HCT116 (cell line): Measurements from ENCODE around the gene KCNAB2. TPM values are rescaled to one million over a fixed set of nuclear protein-coding genes. Genes with fewer than 3 reads are reported as not detected.

Experiments
- ATAC-seq: fragments of 200-7000 bp; cut with Tn5 transposase; 2 replicates; pipeline ENCODE4 v1.9.1; 2020; ENCODE audit warnings: mild to moderate bottlenecking, moderate library complexity
- BruUV-seq: library from RNA; stranded (reverse); fragments of 400-500 nt; replicated peaks from 2 replicates; lab custom pipeline; 2021; lab: Mats Ljungman, UMichigan
- CTCF ChIA-PET: fragments of 300-600 bp; sonication (Branson Sonifier 250); formaldehyde crosslinking; loops from one replicate; lab custom pipeline; 2021; ENCODE audit warnings: antibody characterized with exemption; lab: Charles Lee
- POLR2A ChIA-PET: fragments of 300-600, 350-600 bp; sonication (Branson Sonifier 250); formaldehyde crosslinking; loops from one replicate; lab custom pipeline; 2021; ENCODE audit warnings: antibody characterized with exemption; lab: Charles Lee
- RAD21 ChIA-PET, 2 experiments: fragments of 300-600 bp; sonication (Branson Sonifier 250); formaldehyde crosslinking; loops; one replicate each; lab custom pipeline; 2023; ENCODE audit warnings: low total read pairs in 2 of 2; ENCODE audit not compliant: uncharacterized antibody in 2 of 2, unreplicated experiment in 2 of 2, low non-redundant PET in 1 of 2; lab: Charles Lee
- DNase-seq: peaks from one replicate; pipeline ENCODE4 v3.0.0-alpha.2; 2010; ENCODE audit warnings: low read depth, low spot score
- H2AFZ ChIP-seq: fragments of 200-600 bp; shearing (Covaris generic), sonication (generic); 2 replicates; pipeline ENCODE4 v1.6.1; 2017; ENCODE audit warnings: low read depth, mixed run types, mixed read lengths, antibody characterized with exemption, low read length; ENCODE audit not compliant: poor library complexity, severe bottlenecking
- H3K27ac ChIP-seq: 2 replicates; pipeline ENCODE4 v1.5.1; 2012; ENCODE audit warnings: low read depth, low read length
- H3K27me3 ChIP-seq: fragments of 200-600 bp; sonication (generic); 2 replicates; pipeline ENCODE4 v1.6.1; 2016; ENCODE audit warnings: mixed run types, low read length, mixed read lengths; ENCODE audit not compliant: insufficient read depth
- H3K36me3 ChIP-seq, 2 experiments: fragments of 200-500 bp in 1 of 2; fragments of 200-600 bp in 1 of 2; sonication (Bioruptor generic) in 1 of 2; sonication (generic) in 1 of 2; 2 replicates each; pipeline versions ENCODE4 v1.5.1 to v1.6.1; 2014 to 2016; ENCODE audit warnings: low read length in 2 of 2, inconsistent platforms in 1 of 2, mixed read lengths in 1 of 2, mixed run types in 1 of 2; ENCODE audit not compliant: insufficient read depth in 2 of 2, control insufficient read depth in 1 of 2
- H3K4me1 ChIP-seq, 2 experiments: fragments of 200-600 bp in 1 of 2; sonication (generic) in 1 of 2; 2 replicates each; pipeline versions ENCODE4 v1.5.1 to v1.6.1; 2012 to 2017; ENCODE audit warnings: low read length in 2 of 2, inconsistent platforms in 1 of 2, mild to moderate bottlenecking in 1 of 2, mixed read lengths in 1 of 2, mixed run types in 1 of 2, moderate library complexity in 1 of 2; ENCODE audit not compliant: insufficient read depth in 2 of 2, control insufficient read depth in 1 of 2
- H3K4me2 ChIP-seq: fragments of 200-600 bp; sonication (generic); 2 replicates; pipeline ENCODE4 v1.6.1; 2017; ENCODE audit warnings: mixed run types, low read length, mixed read lengths
- H3K4me3 ChIP-seq, 2 experiments: fragments of 200-600 bp in 1 of 2; sonication (generic) in 1 of 2; replicated peaks in 1 of 2; 2 replicates each; pipeline ENCODE4 v1.5.1; 2011 to 2016; ENCODE audit warnings: low read length in 2 of 2, control low read depth in 1 of 2, low read depth in 1 of 2, mild to moderate bottlenecking in 1 of 2, mixed read lengths in 1 of 2, mixed run types in 1 of 2
- H3K79me2 ChIP-seq: fragments of 200-600 bp; sonication (generic); 2 replicates; pipeline ENCODE4 v1.6.1; 2017; ENCODE audit warnings: mild to moderate bottlenecking, mixed run types, low read length, moderate library complexity, mixed read lengths; ENCODE audit not compliant: insufficient read depth
- H3K9ac ChIP-seq: fragments of 200-600 bp; sonication (generic); 2 replicates; pipeline ENCODE4 v1.6.1; 2016; ENCODE audit warnings: low read length, mixed read lengths
- H3K9me2 ChIP-seq: fragments of 200-600 bp; sonication (generic), shearing (Covaris generic); 2 replicates; pipeline ENCODE4 v1.6.1; 2017; ENCODE audit warnings: mixed run types, mild to moderate bottlenecking, moderate library complexity; ENCODE audit not compliant: insufficient read depth
- H3K9me3 ChIP-seq, 2 experiments: fragments of 200-500 bp in 1 of 2; fragments of 200-600 bp in 1 of 2; sonication (Bioruptor generic) in 1 of 2; sonication (generic) in 1 of 2; 2 replicates each; pipeline ENCODE4 v1.6.1; 2014 to 2017; ENCODE audit warnings: low read length in 2 of 2, mixed read lengths in 2 of 2, inconsistent platforms in 1 of 2, low read depth in 1 of 2, mild to moderate bottlenecking in 1 of 2, mixed run types in 1 of 2, moderate library complexity in 1 of 2; ENCODE audit not compliant: control insufficient read depth in 1 of 2, insufficient read depth in 1 of 2
- H4K20me1 ChIP-seq: fragments of 200-600 bp; sonication (generic), shearing (Covaris generic); 2 replicates; pipeline ENCODE4 v1.6.1; 2017; ENCODE audit warnings: mixed run types, mild to moderate bottlenecking, moderate library complexity; ENCODE audit not compliant: insufficient read depth
- CBX3 ChIP-seq: IDR thresholded peaks from 2 replicates; pipeline ENCODE4 v1.6.1; 2012; ENCODE audit warnings: low read depth
- ELF1 ChIP-seq: IDR thresholded peaks from 2 replicates; pipeline ENCODE4 v1.6.1; 2012; ENCODE audit warnings: low read depth, borderline replicate concordance
- EZH2phosphoT487 ChIP-seq: fragments of 200-600 bp; IDR thresholded peaks from 2 replicates; pipeline ENCODE4 v1.6.1; 2018; ENCODE audit warnings: antibody characterized with exemption, borderline replicate concordance
- FOSL1 ChIP-seq: IDR thresholded peaks from 2 replicates; pipeline ENCODE4 v1.6.1; 2012; ENCODE audit warnings: low read depth
- POLR2A ChIP-seq: IDR thresholded peaks from 2 replicates; pipeline ENCODE4 v1.7.0; 2011; ENCODE audit warnings: borderline replicate concordance; ENCODE audit not compliant: insufficient read depth, insufficient read length; ENCODE audit errors: extremely low read depth
- POLR2AphosphoS5 ChIP-seq: IDR thresholded peaks from 2 replicates; pipeline ENCODE4 v1.6.1; 2011; ENCODE audit warnings: mild to moderate bottlenecking, low read depth, low read length, moderate library complexity
- RAD21 ChIP-seq: IDR thresholded peaks from 2 replicates; pipeline ENCODE4 v1.6.1; 2012; ENCODE audit warnings: low read depth, mild to moderate bottlenecking
- SP1 ChIP-seq: IDR thresholded peaks from 2 replicates; pipeline ENCODE4 v1.6.1; 2012; ENCODE audit warnings: low read depth
- SRF ChIP-seq: IDR thresholded peaks from 2 replicates; pipeline ENCODE4 v1.6.1; 2012; ENCODE audit warnings: low read depth
- TCF7L2 ChIP-seq: IDR thresholded peaks from 2 replicates; pipeline ENCODE4 v1.7.0; 2011; ENCODE audit warnings: borderline replicate concordance, inconsistent platforms; ENCODE audit not compliant: insufficient read depth, insufficient read length; ENCODE audit errors: extremely low read depth
- intact Hi-C: fragments of 100-400 bp; cut with micrococcal nuclease; formaldehyde crosslinking; loops from 2 replicates; pipeline ENCODE4 v1.10.0; 2022
- total RNA-seq: library from RNA; stranded (reverse); gene quantifications from one replicate; pipeline ENCODE4 v1.2.1, GENCODE V29; 2021; ENCODE audit not compliant: unreplicated experiment
- TF ChIP-seq, protein P1 (sequence below): IDR thresholded peaks from 2 replicates; pipeline ENCODE4 v1.6.1; 2012
- TF ChIP-seq, protein P2 (sequence below): IDR thresholded peaks from 2 replicates; pipeline ENCODE4 v1.6.1; 2012; ENCODE audit warnings: low read depth
- TF ChIP-seq, protein P3 (sequence below): IDR thresholded peaks from 2 replicates; pipeline ENCODE4 v1.6.1; 2011; ENCODE audit warnings: mild to moderate bottlenecking, low read length, moderate library complexity; ENCODE audit not compliant: insufficient replicate concordance; ENCODE audit errors: extremely low read depth

KCNAB2 gene
- total RNA-seq, 1 experiment from 2014 or later: 18.1 TPM

DNA sequence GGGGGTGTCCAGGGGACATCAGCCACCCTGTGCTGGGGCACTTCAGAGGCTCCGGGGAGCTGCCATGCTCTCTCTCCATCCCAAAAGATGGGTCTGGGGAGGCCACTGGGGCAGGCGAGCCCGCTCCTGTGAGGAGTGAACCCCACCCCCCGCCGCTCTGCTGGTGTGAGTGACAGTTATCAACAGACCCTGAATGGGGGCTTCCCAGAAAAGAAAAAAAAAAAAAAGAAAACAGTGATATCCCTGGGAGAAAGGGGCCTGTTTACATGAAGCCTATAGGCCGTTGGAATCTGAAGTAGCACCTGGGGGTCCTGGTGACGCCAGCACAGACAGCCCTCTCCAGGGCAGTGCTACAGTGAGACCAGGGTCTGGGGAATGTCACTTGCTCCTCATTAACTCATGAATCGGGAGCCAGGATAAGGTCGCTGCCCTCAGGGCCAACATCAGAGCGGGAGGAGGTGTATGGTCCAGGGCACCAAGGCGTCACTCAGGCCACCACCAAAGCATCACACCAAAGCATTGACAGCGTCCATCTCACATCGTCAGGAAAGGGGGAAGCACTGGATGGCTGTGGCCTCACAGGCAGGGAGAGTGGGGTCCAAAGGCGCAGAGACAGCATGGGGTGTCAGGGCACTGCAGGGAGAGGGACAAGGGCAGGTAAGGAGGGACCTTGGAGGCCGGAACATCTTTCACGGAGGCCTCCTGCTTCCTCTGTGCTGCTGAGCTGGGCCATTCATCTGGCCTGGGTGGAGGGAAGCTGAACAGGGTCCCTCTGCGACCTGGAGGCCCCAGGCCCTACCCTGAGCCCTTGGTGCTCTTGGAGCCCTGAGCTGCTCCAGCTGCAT is 45.0 kb upstream of the KCNAB2 start:
- DNase-seq: no peak
- H3K79me2 ChIP-seq: no peaks in the 10 kb centered on the region
- intact Hi-C loops: no loop called here
- no peak for ATAC-seq
- TF ChIP-seq, protein P1, sequence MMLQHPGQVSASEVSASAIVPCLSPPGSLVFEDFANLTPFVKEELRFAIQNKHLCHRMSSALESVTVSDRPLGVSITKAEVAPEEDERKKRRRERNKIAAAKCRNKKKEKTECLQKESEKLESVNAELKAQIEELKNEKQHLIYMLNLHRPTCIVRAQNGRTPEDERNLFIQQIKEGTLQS: no peak
- no peak for TF ChIP-seq EZH2phosphoT487
- TF ChIP-seq, protein P2, sequence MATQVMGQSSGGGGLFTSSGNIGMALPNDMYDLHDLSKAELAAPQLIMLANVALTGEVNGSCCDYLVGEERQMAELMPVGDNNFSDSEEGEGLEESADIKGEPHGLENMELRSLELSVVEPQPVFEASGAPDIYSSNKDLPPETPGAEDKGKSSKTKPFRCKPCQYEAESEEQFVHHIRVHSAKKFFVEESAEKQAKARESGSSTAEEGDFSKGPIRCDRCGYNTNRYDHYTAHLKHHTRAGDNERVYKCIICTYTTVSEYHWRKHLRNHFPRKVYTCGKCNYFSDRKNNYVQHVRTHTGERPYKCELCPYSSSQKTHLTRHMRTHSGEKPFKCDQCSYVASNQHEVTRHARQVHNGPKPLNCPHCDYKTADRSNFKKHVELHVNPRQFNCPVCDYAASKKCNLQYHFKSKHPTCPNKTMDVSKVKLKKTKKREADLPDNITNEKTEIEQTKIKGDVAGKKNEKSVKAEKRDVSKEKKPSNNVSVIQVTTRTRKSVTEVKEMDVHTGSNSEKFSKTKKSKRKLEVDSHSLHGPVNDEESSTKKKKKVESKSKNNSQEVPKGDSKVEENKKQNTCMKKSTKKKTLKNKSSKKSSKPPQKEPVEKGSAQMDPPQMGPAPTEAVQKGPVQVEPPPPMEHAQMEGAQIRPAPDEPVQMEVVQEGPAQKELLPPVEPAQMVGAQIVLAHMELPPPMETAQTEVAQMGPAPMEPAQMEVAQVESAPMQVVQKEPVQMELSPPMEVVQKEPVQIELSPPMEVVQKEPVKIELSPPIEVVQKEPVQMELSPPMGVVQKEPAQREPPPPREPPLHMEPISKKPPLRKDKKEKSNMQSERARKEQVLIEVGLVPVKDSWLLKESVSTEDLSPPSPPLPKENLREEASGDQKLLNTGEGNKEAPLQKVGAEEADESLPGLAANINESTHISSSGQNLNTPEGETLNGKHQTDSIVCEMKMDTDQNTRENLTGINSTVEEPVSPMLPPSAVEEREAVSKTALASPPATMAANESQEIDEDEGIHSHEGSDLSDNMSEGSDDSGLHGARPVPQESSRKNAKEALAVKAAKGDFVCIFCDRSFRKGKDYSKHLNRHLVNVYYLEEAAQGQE: no peak
- no peak for TF ChIP-seq RAD21
- no peak for TF ChIP-seq POLR2A
- TF ChIP-seq CBX3: no peak
- no peak for TF ChIP-seq ELF1
- TF ChIP-seq FOSL1: no peak
- TF ChIP-seq SP1: no peak
- TF ChIP-seq SRF: no peak
- TF ChIP-seq, protein P3, sequence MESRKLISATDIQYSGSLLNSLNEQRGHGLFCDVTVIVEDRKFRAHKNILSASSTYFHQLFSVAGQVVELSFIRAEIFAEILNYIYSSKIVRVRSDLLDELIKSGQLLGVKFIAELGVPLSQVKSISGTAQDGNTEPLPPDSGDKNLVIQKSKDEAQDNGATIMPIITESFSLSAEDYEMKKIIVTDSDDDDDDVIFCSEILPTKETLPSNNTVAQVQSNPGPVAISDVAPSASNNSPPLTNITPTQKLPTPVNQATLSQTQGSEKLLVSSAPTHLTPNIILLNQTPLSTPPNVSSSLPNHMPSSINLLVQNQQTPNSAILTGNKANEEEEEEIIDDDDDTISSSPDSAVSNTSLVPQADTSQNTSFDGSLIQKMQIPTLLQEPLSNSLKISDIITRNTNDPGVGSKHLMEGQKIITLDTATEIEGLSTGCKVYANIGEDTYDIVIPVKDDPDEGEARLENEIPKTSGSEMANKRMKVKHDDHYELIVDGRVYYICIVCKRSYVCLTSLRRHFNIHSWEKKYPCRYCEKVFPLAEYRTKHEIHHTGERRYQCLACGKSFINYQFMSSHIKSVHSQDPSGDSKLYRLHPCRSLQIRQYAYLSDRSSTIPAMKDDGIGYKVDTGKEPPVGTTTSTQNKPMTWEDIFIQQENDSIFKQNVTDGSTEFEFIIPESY: no peak
- no peak for TF ChIP-seq POLR2AphosphoS5
- no peak for TF ChIP-seq TCF7L2
- TF ChIP-seq, all 23 proteins: peak for 0
- no peak overlapping the region for H3K27ac ChIP-seq
- H3K4me3 ChIP-seq: no peak overlapping the region
- H3K9me2 ChIP-seq: no peaks in the 10 kb centered on the region
- no peaks in the 10 kb centered on the region for H3K36me3 ChIP-seq
- H3K27me3 ChIP-seq: no peaks in the 10 kb centered on the region
- no peak overlapping the region for H2AFZ ChIP-seq
- no peak overlapping the region for H3K4me2 ChIP-seq
- ChIA-PET RAD21 (no interaction called here), CTCF (no interaction called here), POLR2A (no interaction called here)
- BruUV-seq: no TSS peak
- no peaks in the 10 kb centered on the region for H3K9me3 ChIP-seq
- H4K20me1 ChIP-seq: no peaks in the 10 kb centered on the region
- peaks cover 7 to 9% of the 10 kb centered on the region in 2 experiments for H3K4me1 ChIP-seq
- no peak overlapping the region for H3K9ac ChIP-seq
